Effector memory CD4-positive, alpha-beta T cell (primary cell): ENCODE results near the gene STARD9.
"Not testable (repeated sequence)": the region's sequence is repeated elsewhere in the genome, so short reads cannot be mapped to it uniquely, and the experiment has no call there.

Experiments
- DNase-seq, 3 donors: peaks; one replicate each; pipeline ENCODE4 v3.0.0-alpha.2; 2020
- H3K27ac ChIP-seq: 2 replicates; pipeline ENCODE4 v1.7.0; 2013; ENCODE audit warnings: mild to moderate bottlenecking, low read length, moderate library complexity; ENCODE audit not compliant: insufficient read depth, poor library complexity, severe bottlenecking
- H3K27me3 ChIP-seq: replicated peaks from 2 replicates; pipeline ENCODE4 v1.7.0; 2013; ENCODE audit warnings: mild to moderate bottlenecking, low read length; ENCODE audit not compliant: insufficient read depth, control insufficient read depth, poor library complexity, severe bottlenecking
- H3K36me3 ChIP-seq: 2 replicates; pipeline ENCODE4 v1.7.0; 2013; ENCODE audit warnings: mild to moderate bottlenecking, low read length, moderate library complexity; ENCODE audit not compliant: control insufficient read depth, insufficient read depth
- H3K4me1 ChIP-seq: 2 replicates; pipeline ENCODE4 v1.7.0; 2013; ENCODE audit warnings: low read length, mild to moderate bottlenecking; ENCODE audit not compliant: control insufficient read depth, insufficient read depth, poor library complexity, severe bottlenecking
- H3K4me3 ChIP-seq: 2 replicates; pipeline ENCODE4 v1.7.0; 2013; ENCODE audit warnings: low read length, low read depth, mild to moderate bottlenecking; ENCODE audit not compliant: insufficient read depth, poor library complexity, severe bottlenecking
- H3K9me3 ChIP-seq: 2 replicates; pipeline ENCODE4 v1.7.0; 2013; ENCODE audit warnings: mild to moderate bottlenecking, low read length, moderate library complexity; ENCODE audit not compliant: control insufficient read depth

The STARD9 gene

DNA sequence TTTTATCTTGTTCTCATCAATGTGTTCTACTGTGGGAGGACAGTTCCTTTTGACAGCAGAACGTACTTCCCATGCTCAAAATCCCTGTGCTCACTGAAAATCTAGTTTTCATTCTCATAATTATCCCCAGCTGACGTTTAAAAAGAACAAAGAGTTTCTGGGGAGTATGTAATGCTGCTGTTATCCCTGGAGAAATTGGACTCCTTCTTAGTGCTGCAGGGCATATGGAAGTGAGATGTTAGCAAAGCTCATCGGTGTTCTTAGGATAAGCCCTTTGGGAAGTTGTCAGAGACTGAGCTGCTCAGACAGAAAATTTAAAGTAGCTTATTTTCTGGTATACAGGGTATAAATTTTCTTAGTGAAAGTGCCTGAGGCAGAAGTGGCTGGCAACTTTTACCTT lies 95.0 kb downstream of the STARD9 start:
- no peak overlapping the region for H3K4me3 ChIP-seq
- H3K4me1 ChIP-seq = no peaks in the 10 kb centered on the region
- H3K27ac ChIP-seq = no peak overlapping the region
- H3K27me3 ChIP-seq = no peaks in the 10 kb centered on the region
- H3K36me3 ChIP-seq = peaks cover 4% of the 10 kb centered on the region
- DNase-seq = no peak
- no peaks in the 10 kb centered on the region for H3K9me3 ChIP-seq

DNA sequence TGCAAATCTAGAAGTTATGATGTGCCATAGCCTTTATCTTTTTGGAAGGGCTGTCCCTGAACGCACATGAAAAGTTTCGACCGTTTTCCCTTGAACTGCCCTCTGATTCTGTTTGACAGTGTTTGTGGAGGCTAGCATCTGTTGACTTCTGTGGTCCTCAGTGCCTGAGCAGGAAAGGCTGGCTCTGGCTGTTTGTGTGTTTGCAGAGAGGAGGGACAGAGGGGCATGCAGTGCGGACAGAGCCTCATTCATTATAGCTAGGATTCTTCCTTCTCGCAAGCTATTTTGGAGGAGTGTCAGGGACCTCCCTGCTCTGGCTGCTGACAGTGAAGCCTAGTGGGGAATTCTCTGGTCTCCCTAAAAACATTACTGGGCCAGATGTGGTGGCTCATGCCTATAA lies 97.0 kb downstream of the STARD9 start:
- no peak for DNase-seq
- no peaks in the 10 kb centered on the region for H3K9me3 ChIP-seq
- no peaks in the 10 kb centered on the region for H3K27me3 ChIP-seq
- H3K36me3 ChIP-seq = peaks cover 5% of the 10 kb centered on the region
- H3K4me3 ChIP-seq = no peak overlapping the region
- no peaks in the 10 kb centered on the region for H3K4me1 ChIP-seq
- H3K27ac ChIP-seq = no peak overlapping the region

DNA sequence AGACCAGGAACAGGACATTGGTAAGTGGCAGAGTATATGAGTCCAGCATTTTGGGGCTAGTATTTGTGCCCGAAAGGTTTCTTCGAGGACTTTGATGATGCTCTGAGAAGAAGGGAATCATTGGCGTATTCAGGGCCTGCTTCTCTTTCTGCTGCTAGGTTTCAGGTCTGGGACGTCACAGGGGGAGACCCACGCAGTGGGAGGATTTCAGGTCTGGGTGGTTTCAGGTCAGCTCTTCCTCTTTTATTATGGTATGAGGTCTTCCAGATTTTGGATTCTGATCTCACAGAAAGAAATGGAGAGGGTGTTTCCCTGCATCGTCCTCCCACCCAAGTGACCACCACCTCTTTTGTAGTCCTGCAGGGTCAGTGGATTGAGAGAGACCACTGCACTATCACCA lies 99.1 kb downstream of the STARD9 start:
- no peak overlapping the region for H3K4me3 ChIP-seq
- no peak overlapping the region for H3K27ac ChIP-seq
- H3K36me3 ChIP-seq = peaks cover 5% of the 10 kb centered on the region
- H3K27me3 ChIP-seq = no peaks in the 10 kb centered on the region
- no peak for DNase-seq
- H3K9me3 ChIP-seq = no peaks in the 10 kb centered on the region
- no peaks in the 10 kb centered on the region for H3K4me1 ChIP-seq

DNA sequence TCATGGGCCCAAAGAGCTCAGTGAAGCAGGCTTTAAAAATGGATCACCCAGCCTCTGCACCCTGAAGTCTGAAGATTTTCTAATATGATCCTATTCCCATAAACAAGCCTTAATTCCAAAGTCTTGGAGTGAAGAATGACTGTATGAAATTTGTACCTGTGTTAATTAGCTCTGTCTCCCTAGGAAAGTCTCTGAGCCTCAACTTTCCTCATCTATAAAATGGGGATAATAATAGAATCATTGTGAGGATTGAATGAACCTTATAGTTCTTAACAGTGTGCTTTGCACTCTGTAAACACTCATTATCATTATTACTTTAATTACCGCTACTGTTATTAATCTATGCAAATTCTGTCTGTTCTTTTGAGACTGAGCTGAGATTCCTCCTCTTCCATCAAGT lies 99.6 kb downstream of the STARD9 start:
- Histone ChIP-seq H3K4me1 (no peaks in the 10 kb centered on the region), H3K9me3 (no peaks in the 10 kb centered on the region), H3K27me3 (no peaks in the 10 kb centered on the region), H3K36me3 (peaks cover 5% of the 10 kb centered on the region), H3K27ac (no peak overlapping the region), H3K4me3 (no peak overlapping the region)
- no peak for DNase-seq

DNA sequence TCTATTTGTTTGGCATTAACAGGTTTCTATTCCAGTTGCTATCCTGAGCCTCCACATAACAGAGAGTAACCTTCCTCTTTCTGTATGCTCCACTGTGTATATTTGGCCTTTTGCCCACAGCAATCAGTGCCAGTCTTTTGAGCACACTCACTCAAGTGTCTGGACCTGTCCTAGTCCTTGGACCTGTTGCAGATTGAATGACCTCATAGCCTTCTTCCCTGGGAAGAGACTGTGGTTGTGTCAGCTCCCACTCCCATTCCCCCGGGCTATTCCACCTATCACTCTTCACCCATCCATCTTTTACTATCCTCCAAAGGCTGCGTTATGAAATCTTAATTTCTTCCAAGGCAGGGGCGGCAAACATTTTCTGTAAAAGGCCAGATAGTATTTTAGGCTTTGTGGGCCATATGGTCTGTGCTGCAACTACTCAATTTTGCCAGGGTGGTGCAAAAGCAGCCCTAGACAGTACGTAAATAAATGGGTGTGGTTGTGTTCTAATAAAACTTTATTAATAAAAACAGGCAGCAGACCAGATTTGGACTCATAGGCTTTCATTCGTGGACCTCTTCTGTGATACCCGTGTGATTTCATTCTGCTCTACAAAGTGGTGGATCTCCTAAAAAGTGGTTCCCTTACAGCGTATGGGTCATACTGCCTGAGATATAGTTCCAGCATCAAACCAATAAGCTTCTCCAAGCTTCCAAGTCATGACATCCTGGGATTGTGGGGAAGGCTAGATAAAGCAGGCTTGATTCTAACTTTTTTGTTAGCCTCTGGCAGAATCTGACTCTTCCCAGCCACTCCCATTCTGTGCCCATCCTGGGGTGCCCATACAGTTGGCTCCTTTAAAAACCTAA lies 104.1 kb downstream of the STARD9 start:
- Histone ChIP-seq H3K4me1 (no peaks in the 10 kb centered on the region), H3K36me3 (peaks cover 5% of the 10 kb centered on the region), H3K9me3 (no peaks in the 10 kb centered on the region), H3K4me3 (no peak overlapping the region), H3K27me3 (no peaks in the 10 kb centered on the region), H3K27ac (no peak overlapping the region)
- no peak for DNase-seq

DNA sequence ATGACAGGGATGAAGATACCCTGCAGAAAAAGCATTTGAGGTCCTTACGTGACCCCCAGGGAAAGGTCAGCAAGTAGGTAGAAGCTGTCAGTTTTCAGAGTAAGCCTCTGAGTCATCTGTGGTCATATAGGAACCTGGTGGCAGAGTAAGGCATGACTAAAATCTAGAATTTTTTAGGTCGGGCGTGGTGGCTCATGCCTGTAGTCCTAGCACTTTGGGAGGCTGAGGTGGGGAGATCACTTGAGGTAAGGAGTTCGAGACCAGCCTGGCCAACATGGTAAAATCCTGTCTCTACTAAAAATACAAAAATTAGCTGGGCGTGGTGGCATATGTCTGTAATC lies 104.7 kb downstream of the STARD9 start:
- not testable (repeated sequence) for DNase-seq, H3K36me3 ChIP-seq

DNA sequence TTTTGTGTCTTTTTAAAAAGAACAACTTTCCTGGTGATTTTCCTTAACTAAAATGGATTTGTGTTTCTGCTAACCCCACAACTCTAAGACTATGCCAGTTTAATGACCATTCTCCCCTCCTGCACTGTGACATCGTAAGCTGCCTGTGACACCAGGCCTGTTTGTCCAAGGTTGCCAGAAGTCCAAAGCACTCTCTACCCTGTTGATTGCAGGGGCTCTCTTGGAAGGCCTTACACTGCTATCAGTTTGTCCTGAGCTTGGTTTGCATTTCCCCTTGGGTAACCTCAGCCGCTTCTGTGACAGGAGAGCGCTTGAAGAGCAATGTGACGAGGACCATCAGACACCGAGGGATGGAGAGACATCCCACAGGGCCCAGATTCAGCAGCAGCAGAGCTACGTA lies 105.7 kb downstream of the STARD9 start:
- H3K27ac ChIP-seq = no peak overlapping the region
- DNase-seq = no peak
- no peaks in the 10 kb centered on the region for H3K4me1 ChIP-seq
- no peaks in the 10 kb centered on the region for H3K9me3 ChIP-seq
- no peaks in the 10 kb centered on the region for H3K27me3 ChIP-seq
- H3K36me3 ChIP-seq = no peaks in the 10 kb centered on the region
- H3K4me3 ChIP-seq = no peak overlapping the region

More for the DNA sequence above, 104.7 kb downstream of the STARD9 start:
- not testable (repeated sequence) for H3K4me3 ChIP-seq, H3K27ac ChIP-seq, H3K27me3 ChIP-seq, H3K4me1 ChIP-seq, H3K9me3 ChIP-seq

DNA sequence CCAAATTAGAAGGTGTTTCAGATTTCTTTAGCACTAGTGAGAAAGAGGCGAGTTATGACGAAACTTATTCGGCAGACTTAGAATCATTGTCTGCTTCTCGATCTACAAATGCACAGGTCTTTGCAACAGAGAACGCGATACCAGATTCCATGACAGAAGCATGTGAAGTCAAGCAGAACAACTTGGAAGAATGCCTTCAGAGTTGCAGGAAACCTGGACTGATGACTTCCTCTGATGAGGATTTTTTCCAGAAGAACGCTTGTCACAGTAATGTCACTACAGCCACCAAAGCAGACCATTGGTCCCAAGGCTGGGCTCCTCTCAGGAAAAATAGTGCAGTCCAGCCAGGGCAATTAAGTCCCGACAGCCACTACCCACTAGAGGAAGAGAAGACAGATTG lies 110.9 kb downstream of the STARD9 start:
- H3K27me3 ChIP-seq = no peaks in the 10 kb centered on the region
- H3K4me3 ChIP-seq = no peak overlapping the region
- no peak overlapping the region for H3K27ac ChIP-seq
- no peaks in the 10 kb centered on the region for H3K36me3 ChIP-seq
- no peaks in the 10 kb centered on the region for H3K9me3 ChIP-seq
- no peaks in the 10 kb centered on the region for H3K4me1 ChIP-seq
- no peak for DNase-seq

DNA sequence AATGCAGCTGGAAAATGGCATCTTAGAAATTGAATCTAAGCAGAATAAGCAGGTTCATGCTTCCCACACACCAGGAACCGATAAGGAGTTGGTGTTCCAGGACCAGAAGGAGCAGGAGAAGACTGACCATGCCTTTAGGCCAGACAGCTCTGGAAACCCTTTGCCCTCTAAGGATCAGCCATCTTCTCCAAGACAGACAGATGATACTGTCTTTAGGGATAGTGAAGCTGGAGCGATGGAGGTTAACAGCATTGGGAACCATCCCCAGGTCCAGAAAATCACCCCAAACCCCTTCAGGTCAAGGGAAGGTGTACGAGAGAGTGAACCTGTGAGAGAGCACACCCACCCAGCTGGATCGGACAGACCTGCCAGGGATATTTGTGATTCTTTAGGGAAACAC lies 112.3 kb downstream of the STARD9 start:
- Histone ChIP-seq H3K36me3 (no peaks in the 10 kb centered on the region), H3K27ac (no peak overlapping the region)

DNA sequence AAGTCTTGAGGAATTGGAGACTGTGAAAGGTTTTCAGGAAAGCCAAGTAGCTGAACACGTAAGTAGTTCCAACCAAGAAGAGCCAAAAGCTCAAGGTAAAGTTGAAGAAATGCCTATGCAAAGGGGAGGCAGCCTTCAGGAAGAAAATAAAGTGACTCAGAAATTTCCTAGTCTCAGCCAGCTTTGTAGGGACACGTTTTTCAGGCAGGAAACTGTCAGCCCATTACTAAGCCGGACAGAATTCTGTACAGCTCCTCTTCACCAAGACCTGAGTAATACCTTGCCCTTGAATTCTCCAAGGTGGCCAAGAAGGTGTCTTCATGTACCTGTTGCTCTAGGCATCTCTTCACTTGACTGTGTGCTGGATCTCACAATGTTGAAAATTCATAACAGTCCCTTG lies 112.9 kb downstream of the STARD9 start:
- Histone ChIP-seq H3K27ac (no peak overlapping the region), H3K4me1 (no peaks in the 10 kb centered on the region), H3K36me3 (no peaks in the 10 kb centered on the region), H3K9me3 (no peaks in the 10 kb centered on the region), H3K27me3 (no peaks in the 10 kb centered on the region), H3K4me3 (no peak overlapping the region)
- DNase-seq = no peak

More for the DNA sequence above, 112.3 kb downstream of the STARD9 start:
- no peak for DNase-seq
- Histone ChIP-seq H3K4me1 (no peaks in the 10 kb centered on the region), H3K9me3 (no peaks in the 10 kb centered on the region), H3K27me3 (no peaks in the 10 kb centered on the region), H3K4me3 (no peak overlapping the region)
